Ishikawa (cell line): Measurements from ENCODE around the gene MAP7.

Source experiments
- CEBPB ChIP-seq: IDR thresholded peaks from 2 replicates; pipeline ENCODE4 v1.6.1; 2012
- CREB1 ChIP-seq: IDR thresholded peaks from 2 replicates; pipeline ENCODE4 v1.6.1; 2012; ENCODE audit warnings: low read depth
- EP300 ChIP-seq: IDR thresholded peaks from 2 replicates; pipeline ENCODE4 v1.6.1; 2012; ENCODE audit warnings: borderline replicate concordance
- FOXM1 ChIP-seq: IDR thresholded peaks from 2 replicates; pipeline ENCODE4 v1.6.1; 2012; ENCODE audit warnings: low read depth, borderline replicate concordance
- MAX ChIP-seq: IDR thresholded peaks from 2 replicates; pipeline ENCODE4 v1.6.1; 2012
- NFIC ChIP-seq: IDR thresholded peaks from 2 replicates; pipeline ENCODE4 v1.6.1; 2012
- RAD21 ChIP-seq: IDR thresholded peaks from 2 replicates; pipeline ENCODE4 v1.6.1; 2012; ENCODE audit warnings: low read depth
- REST ChIP-seq: IDR thresholded peaks from 2 replicates; pipeline ENCODE4 v1.6.1; 2012; ENCODE audit warnings: low read depth, mild to moderate bottlenecking
- TAF1 ChIP-seq: IDR thresholded peaks from 2 replicates; pipeline ENCODE4 v1.6.1; 2012; ENCODE audit warnings: low read depth, mild to moderate bottlenecking
- TEAD4 ChIP-seq: IDR thresholded peaks from 2 replicates; pipeline ENCODE4 v1.6.1; 2012
- USF1 ChIP-seq: IDR thresholded peaks from 2 replicates; pipeline ENCODE4 v1.6.1; 2012
- YY1 ChIP-seq: IDR thresholded peaks from 2 replicates; pipeline ENCODE4 v1.6.1; 2012; ENCODE audit warnings: low read depth

- TF ChIP-seq TEAD4 (no peak), RAD21 (no peak), YY1 (no peak), MAX (no peak), REST (no peak), FOXM1 (no peak), CREB1 (no peak), TAF1 (no peak), EP300 (no peak), USF1 (no peak), NFIC (no peak), CEBPB (no peak)
Measured at GRCh38 chr6:136446579-136447187, 103.5 kb downstream of the MAP7 start.
